ENCODE data around the gene NLN.

DNA sequence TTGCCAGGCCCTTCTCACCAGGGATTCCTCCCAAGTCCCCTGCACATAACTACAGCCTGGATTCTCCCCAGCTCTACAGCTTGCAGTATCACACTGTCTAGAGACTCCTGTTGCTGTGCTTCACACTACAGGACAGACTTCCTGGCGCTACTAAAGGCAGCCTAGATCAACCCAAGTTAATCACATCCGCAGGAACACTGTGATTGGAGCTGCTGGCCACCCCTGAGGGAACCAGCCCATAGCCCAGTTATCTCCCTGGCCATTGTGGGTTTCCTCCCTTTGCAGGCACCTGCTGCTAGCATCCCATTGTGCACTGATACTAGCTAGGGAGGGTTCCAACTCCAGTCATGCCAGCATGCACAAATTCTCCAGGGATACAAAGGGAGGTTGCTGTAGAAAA lies 53.5 kb downstream of the NLN start:
- TF ChIP-seq, protein P1, sequence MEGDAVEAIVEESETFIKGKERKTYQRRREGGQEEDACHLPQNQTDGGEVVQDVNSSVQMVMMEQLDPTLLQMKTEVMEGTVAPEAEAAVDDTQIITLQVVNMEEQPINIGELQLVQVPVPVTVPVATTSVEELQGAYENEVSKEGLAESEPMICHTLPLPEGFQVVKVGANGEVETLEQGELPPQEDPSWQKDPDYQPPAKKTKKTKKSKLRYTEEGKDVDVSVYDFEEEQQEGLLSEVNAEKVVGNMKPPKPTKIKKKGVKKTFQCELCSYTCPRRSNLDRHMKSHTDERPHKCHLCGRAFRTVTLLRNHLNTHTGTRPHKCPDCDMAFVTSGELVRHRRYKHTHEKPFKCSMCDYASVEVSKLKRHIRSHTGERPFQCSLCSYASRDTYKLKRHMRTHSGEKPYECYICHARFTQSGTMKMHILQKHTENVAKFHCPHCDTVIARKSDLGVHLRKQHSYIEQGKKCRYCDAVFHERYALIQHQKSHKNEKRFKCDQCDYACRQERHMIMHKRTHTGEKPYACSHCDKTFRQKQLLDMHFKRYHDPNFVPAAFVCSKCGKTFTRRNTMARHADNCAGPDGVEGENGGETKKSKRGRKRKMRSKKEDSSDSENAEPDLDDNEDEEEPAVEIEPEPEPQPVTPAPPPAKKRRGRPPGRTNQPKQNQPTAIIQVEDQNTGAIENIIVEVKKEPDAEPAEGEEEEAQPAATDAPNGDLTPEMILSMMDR (IDR thresholded peaks at IDR 0.05 in 4 of 5, conservative IDR thresholded peaks at IDR 0.05 in 1 of 5) = no peak
- no peak for TF ChIP-seq POLR2A (IDR thresholded peaks at IDR 0.05)

Measured in gastrocnemius medialis (tissue), 4 donors.